Measurements from ENCODE around the gene NPAS4.
"Not testable (repeated sequence)": the region's sequence is repeated elsewhere in the genome, so short reads cannot be mapped to it uniquely, and the experiment has no call there.

Gene NPAS4

DNA sequence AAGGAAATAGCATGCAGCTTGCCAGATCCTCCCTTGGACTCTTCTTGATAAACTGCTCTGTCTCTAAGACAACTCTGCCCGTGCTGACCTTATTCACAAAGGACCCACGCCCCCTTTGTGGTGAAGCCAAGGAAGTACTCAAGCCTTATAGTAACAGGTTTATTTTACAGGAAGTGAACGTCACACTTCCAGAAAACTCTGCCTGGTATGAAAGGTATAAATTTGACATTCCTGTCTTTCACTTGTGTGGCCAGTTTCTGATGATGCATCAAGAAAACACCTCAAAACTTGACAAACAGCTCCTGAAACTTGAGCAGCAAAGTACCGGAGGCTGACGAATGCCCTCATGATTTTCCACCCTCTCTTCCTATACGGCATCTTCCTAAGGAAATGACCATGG is 33.4 kb downstream of the NPAS4 start:
- H3K4me3 ChIP-seq (ENCODE audit: low read depth, low read length), result no peak overlapping the region

DNA sequence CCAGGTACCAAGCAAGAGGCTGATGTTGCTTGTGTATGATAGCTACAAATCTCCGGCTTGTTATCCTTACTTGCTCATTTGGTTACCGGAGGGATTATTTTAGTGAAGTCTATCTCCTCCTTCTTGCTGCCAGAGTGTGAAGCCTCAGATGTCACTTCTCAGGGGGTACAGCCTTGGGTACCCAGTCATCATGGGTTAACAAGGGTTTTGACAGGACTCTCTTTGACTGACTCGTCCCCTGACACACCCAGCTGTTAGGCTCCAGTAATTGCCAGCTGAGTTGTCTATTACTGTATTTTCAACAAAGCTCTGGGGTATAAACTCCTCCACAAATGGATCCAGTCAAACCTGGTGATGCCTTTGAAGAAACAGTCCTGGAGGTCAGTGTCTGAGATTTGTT is 34.0 kb downstream of the NPAS4 start:
- no peak overlapping the region for H3K4me3 ChIP-seq (ENCODE audit: low read depth, low read length)

DNA sequence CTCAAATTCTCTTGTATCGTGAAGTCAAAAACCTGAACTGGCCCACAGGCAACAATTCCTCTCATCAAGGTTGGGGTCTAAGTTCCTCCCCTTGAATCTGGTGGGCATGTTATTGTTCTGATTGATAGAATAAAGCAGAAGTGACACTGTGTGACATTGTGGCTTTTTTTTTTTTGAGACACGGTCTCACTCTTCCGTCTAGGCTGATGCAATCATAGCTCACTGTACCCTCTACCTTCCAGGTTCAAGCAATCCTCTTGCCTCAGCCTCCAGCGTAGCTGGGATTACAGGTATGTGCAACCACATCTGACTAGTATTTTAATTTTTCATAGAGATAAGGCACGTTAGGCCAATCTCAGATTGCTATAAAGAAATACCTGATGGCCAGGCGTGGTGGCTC is 37.0 kb downstream of the NPAS4 start:
- H3K4me3 ChIP-seq (ENCODE audit: low read depth, low read length), result no peak overlapping the region

DNA sequence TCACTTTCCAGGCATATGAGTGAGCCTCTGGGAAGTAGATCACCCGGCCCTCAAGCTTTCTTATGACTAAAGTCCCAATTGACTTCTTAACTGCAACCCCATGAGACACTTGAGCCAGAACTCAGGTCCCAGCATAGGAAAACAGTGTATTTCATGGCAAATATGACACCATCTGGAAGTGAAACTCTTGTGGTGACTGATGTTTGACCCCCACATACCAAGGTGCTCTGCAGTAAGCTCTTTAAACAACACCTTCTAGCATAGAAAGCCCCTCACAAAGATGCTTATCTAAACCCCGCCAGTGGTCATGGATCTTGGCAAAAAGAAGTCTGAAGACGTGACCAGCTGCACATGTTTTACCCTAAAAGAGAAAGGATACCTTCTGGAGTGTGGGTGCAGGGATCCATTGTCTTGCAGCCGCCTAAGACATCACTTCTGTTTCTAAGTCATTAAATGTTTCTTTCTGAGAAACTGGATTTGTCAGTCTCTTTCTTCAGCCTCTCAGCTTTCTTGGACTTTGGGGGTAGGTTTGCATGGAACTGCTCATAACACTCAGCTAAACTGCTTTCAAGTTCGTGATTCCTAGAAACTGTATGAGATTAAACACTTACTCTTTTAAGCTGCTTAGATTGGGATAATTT is 38.4 kb downstream of the NPAS4 start:
- H3K4me3 ChIP-seq (ENCODE audit: low read depth, low read length), result no peak overlapping the region

DNA sequence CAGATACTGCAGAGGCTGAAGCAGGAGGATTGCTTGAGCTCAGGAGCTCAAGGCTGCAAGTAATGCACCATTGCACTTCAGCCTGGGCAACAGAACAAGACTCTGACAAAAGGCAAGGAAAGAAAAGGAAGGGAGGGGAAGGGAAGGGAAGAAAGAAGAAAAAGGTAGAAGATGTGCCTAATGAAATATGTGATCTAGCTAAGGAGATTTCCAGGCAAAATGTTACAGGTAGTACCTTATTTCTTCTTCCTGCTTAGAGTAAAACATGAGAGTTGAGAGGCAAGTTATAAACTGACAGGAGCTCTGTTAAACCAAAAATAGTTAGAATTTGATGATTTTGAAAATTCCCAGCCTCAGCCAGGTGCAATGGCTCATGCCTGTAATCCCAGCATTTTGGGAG is 41.2 kb downstream of the NPAS4 start:
- no peak overlapping the region for H3K4me3 ChIP-seq (ENCODE audit: low read depth, low read length)

DNA sequence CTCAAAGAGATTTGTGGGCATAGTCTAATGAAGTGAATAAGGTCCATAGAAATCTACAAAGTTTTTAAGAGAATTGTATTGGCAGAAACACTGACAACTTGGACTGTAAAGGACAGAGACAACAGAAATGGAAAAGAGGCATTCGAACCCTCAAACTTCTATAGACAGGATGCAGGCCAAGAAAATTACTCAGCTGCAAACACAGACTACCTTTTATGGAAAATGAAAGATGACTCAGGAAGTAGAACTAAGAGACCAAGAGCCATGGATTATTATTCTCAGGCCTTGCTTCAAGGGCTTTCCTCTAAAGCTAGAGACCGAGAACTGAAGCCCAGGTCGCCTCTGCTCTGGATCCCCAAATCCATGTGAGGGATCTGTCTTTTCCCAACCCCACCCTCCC is 42.1 kb downstream of the NPAS4 start:
- H3K4me3 ChIP-seq (ENCODE audit: low read depth, low read length), result no peak overlapping the region

DNA sequence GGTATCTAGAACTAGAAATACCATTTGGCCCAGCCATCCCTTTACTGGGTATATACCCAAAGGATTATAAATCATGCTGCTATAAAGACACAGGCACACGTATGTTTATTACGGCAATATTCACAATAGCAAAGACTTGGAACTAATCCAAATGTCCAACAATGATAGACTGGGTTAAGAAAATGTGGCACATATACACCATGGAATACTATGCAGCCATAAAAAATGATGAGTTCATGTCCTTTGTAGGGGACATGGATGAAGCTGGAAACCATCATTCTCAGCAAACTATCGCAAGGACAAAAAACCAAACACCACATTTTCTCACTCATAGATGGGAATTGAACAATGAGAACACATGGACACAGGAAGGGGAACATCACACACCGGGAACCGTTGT is 43.3 kb downstream of the NPAS4 start:
- H3K4me3 ChIP-seq (ENCODE audit: low read depth, low read length), result not testable (repeated sequence)

DNA sequence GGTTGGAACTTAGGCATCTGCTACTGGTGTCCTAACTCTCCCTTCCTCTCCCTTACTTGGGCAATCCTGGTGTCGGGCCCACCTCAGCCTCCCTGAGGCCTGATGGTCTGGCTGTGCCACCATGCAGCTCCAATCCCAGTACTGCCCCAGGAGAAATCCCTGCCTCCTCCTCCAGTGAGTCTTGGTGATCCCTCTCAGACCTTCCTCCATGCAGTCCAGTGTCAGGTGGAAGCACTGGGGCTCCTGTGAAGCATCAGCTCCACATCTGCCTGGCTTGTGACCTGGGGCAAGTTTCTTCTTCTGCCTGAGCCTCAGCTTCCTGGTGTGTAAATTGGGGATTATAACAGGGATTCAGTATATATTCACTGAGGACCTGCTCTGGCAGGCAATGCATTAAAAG is 44.1 kb downstream of the NPAS4 start:
- no peak overlapping the region for H3K4me3 ChIP-seq (ENCODE audit: low read depth, low read length)

DNA sequence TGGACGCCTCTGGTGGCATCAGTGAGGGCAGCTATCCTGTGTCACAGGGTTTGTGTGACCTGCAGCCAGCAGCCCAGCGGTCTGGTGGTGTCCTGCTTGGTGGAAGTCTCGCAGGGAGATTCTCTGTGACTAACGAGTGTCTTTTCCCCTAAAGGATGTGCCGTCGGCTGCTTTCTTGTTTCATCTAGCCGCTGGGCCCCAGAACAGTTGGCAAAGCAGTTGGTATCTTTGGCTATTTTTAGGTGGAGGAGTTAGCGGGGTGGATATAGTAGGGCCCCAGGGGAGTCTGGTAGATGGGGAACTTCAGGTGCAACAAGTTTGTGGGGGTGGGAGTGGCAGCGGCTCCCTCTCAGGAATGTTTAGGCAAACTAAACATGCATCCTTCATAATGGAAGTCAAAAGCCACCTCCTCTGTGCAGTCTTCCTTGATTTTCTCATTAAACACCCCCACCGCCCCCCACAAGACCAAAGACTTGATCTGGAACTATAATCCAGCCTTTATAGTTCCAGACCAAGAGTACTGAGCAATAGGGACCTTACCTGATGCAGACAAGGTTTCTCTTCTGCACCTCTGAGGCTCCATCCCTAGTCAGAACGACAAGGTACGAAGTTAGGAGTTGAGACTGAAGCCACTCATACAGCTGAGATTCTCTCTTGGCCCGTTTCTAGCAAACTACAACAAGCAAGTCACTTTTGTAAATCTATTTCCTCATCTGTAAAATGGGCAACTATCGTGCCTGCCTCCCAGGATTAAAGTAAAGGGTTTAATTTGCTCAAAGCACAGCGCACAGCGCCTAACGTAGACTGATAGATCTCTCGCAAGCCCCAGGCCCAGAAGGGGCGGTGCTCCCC is 44.8 kb downstream of the NPAS4 start:
- H3K4me3 ChIP-seq (ENCODE audit: low read depth, low read length), result peak overlapping the region; percentile 58

DNA sequence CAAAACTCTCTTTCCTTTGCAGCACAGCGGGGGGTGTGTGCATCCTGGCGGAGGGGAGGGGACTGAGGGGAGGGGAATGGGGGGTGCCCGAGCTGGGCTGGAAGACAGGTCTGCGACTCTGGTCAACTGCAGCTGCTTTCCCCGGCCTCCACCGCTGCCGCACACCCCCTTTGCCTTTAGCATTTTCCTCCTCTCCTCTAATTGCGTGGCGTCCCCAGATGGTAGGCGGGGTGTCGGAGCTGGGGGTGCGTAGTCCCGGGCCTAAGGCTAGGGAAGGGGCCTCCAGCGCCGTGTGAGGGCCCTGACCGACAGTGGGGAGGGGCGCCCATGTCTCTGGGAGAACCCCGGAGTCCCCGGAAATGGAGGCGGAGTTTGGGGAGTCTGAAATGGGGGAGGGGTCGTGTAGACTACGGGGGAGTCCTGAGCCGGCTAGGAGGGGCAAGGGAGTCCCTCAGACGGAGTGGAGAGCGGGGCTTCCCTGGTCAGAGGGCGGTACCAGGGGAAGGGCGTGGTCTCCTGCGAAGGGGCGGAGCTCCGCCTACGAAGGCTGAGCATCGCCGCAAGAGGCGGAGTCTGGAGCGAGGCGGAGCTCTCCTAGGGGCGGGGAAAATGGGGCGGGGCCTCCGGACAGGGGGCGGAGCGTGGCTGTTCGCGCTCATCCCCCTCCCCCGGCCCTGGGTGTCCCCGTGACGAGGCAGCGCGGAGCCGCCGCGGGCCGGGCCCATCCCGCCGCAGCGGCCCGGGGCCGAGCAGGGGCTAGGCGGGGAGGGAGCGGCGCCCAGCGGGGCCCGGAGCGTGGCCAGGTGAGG is 45.6 kb downstream of the NPAS4 start, which contains the start of gene PELI3:
PELI3 (plus strand) TSS at position 681 of the 809 bp plus-strand sequence. CDS start 1,224 bp downstream, outside the sequence.
- H3K4me3 ChIP-seq (ENCODE audit: low read depth, low read length), result peak within 1 kb of the TSS; percentile 58

DNA sequence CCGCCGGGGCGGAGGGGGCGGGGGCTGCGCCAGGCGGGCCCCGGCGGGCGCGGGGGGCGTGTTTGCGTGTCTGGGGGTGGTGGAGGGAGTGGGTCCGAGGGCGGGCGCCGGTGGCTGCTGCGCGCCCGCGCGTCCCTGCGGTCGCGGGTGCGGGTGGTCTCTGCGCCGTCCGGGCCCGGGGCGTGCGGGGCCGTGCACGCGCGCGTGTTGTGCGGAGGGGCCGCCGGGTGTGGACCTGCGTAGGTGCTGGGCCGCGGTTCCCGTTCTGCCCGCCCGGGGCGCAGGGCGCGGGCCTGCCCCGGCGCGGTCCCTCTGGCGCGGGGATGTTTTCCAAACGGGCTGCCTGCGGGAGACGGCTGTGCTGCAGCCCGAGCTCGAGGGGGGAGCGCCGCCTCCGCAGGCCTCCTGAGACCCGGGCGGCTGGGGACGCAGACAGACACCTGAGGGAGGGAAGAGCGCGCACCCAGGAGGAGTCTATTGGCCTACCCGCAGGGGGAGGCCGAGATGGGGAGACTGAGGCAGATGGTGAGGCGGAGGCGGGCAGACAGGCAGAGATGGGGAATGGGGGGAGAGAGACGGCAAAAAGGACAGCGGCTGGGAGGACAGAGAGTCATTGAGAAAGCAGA is 46.3 kb downstream of the NPAS4 start:
- peak overlapping the region; percentile 58 for H3K4me3 ChIP-seq (ENCODE audit: low read depth, low read length)

DNA sequence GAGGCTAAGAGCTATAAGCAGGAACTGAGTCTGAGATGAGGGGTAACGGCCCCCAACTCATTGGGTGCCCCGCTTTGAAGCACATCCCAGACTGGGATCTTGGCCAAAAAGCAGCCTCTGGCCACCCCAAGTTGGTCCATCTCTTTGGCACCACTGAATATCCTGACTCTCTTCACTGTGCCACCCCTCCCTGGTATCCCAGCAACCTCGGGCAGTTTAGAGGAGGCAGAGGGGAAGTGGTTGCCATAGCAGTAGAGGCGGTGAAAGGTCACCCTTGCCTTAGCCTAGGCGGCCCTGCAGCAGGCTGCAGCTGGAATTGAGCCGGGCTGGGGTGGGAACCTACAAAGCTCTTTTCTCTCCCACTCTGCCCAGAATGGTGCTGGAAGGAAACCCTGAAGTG is 46.9 kb downstream of the NPAS4 start:
- peak overlapping the region; percentile 58 for H3K4me3 ChIP-seq (ENCODE audit: low read depth, low read length)

DNA sequence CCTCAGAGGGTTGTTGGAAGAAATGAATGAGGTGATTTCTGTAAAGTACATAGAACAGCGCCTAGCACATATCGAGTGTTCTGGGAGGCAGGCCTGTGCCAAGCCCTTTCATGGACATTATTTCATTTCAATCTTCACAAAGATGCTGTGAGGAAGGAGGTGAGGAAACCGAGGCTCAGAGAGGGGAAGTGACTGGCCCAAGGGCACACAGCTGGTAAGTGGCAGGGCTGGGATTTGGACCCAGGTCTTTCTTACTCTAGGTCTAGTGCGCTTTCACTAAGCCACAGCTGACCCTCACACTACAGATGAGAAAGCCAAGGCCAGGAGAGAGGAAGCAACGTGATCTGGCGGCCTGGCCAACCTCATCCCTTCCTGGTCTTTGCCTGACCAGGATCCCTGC is 47.9 kb downstream of the NPAS4 start:
- H3K4me3 ChIP-seq (ENCODE audit: low read depth, low read length), result no peak overlapping the region

DNA sequence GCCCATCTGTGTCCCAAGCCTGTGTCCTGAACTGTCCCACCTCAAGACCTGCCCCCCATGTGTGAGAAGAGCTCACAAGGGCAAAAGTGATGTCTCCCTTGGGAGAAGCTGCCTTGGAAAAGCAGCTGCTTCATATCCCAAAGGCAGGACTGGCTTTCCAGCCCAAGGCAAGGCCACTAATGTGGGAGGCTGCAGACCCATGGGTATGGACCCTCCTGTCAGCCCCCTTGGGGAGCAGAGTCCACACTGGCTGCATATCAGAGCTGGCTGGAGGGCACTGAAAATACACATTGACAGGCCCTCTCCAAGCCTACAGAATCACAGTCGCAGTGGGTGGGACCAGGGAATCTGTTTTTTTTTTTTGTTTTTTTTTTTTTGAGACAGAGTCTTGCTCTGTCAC is 48.6 kb downstream of the NPAS4 start:
- H3K4me3 ChIP-seq (ENCODE audit: low read depth, low read length), result no peak overlapping the region

DNA sequence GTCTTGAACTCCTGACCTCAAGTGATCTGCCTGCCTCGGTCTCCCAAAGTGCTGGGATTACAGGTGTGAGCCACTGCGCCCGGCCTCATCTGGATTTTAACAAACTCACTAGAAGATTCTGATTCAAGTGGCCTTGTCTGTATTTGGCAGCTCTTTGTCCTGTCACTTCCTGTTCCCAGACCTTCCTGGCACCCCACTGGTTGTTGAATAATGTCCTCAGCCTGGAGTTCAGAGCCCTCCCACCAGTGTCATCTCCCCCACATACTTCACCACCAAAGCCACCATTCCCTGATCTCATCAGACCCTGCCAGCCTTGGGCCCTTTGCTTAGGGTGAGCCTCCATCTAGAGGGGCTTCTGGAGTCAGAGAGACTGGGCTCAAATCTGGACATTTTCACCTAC is 49.2 kb downstream of the NPAS4 start:
- H3K4me3 ChIP-seq (ENCODE audit: low read depth, low read length), result no peak overlapping the region

DNA sequence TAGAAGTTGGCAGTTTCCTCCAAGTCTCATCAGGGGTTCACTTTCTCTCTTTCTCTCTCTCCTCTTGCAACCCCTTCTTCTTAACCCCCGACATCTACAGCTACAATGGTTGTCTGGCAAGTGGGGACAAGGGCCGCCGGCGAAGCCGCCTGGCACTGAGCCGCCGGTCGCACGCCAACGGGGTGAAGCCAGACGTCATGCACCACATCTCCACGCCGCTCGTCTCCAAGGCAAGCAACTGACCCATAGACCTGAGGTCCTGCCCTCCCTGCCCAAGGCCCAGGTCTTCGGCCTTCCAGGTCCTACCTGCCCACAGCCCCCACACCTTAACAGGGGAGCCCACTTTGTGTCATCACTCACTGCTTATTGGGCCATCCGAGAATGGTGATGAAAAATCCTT is 50.3 kb downstream of the NPAS4 start:
- H3K4me3 ChIP-seq (ENCODE audit: low read depth, low read length), result no peak overlapping the region

DNA sequence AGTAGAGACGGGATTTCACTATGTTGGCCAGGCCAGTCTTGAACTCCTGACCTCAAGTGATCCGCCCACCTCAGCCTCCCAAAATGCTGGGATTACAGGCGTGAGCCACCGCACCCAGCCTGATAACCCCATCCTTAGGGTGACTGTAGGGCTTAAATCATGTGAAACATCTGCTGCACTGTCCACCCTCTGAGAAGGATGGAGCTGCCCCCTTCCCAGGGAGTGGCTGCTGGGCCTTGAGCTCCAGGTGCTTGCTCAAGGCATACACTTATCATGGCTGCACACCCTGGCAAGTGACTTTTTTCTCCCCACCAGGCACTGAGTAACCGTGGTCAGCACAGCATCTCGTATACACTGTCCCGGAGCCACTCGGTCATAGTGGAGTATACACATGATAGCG is 51.2 kb downstream of the NPAS4 start:
- H3K4me3 ChIP-seq (ENCODE audit: low read depth, low read length), result no peak overlapping the region

DNA sequence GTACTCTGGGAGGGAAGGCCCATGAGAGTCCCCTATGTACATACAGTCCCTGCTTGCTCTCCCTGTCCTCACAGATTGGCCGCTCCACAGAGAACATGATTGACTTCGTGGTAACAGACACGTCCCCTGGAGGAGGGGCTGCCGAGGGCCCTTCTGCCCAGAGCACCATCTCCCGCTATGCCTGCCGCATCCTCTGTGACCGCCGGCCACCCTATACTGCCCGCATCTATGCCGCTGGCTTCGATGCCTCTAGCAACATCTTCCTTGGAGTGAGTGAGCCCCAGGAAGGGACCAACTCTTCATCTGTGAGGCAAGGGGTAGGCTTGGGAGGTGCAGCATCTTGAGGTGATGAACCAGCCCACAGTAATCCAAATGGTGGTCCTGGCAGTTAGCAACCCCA is 52.3 kb downstream of the NPAS4 start:
- no peak overlapping the region for H3K4me3 ChIP-seq (ENCODE audit: low read depth, low read length)

DNA sequence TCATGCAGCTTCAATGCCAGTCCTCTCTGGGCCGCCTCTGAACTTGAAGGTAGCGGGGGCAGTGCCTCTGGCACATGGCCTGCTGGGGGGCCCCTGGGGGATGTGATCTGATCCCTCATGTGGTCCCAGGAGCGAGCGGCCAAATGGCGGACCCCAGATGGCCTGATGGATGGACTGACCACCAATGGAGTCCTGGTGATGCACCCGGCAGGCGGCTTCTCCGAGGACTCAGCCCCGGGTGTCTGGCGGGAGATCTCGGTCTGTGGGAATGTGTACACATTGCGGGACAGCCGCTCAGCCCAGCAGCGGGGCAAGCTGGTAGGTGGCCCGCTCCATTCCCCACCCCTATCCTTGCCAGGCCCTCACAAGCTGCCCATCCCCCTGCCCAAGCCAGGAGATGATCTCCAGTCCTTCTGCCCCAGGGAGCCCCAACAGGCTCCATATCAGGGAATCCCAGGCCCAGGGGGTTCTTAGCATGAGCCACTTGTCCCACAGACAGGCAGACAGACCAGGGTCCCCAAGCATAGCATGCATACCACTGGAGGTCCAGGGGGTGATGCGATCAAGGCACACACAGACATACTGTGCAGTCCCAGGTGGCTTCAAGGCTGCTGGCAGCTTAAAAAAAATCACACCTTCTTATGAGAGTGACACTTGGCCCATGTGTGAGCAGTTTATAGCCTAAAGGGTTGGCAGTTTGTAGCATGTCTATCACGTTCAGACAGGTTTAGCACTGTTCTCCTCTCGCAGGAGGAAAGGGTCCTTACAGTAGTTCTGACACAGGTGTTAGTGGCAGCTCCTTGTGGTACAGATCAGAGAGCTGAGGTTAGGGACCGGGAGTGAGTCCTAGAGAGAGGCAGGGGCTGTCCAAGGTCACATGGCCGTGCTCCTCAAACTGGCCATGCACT is 53.0 kb downstream of the NPAS4 start:
- H3K4me3 ChIP-seq (ENCODE audit: low read depth, low read length), result no peak overlapping the region
